ENCODE data around the gene WWOX. TPM values are rescaled to one million over a fixed set of nuclear protein-coding genes. Genes with fewer than 3 reads are reported as not detected.

The WWOX gene
- total and polyA plus RNA-seq, 2 of the 13 experiments (the other 11 are each of a cell fraction or from before 2014, with no cell fraction given): 9.1 to 37.4 TPM

- TF ChIP-seq, protein P1, sequence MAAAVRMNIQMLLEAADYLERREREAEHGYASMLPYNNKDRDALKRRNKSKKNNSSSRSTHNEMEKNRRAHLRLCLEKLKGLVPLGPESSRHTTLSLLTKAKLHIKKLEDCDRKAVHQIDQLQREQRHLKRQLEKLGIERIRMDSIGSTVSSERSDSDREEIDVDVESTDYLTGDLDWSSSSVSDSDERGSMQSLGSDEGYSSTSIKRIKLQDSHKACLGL (CRISPR knock-in tag; IDR thresholded peaks at IDR 0.05): no peak
- TF ChIP-seq NCOA5 (CRISPR knock-in tag; IDR thresholded peaks at IDR 0.05): no peak
- TF ChIP-seq, protein P2, sequence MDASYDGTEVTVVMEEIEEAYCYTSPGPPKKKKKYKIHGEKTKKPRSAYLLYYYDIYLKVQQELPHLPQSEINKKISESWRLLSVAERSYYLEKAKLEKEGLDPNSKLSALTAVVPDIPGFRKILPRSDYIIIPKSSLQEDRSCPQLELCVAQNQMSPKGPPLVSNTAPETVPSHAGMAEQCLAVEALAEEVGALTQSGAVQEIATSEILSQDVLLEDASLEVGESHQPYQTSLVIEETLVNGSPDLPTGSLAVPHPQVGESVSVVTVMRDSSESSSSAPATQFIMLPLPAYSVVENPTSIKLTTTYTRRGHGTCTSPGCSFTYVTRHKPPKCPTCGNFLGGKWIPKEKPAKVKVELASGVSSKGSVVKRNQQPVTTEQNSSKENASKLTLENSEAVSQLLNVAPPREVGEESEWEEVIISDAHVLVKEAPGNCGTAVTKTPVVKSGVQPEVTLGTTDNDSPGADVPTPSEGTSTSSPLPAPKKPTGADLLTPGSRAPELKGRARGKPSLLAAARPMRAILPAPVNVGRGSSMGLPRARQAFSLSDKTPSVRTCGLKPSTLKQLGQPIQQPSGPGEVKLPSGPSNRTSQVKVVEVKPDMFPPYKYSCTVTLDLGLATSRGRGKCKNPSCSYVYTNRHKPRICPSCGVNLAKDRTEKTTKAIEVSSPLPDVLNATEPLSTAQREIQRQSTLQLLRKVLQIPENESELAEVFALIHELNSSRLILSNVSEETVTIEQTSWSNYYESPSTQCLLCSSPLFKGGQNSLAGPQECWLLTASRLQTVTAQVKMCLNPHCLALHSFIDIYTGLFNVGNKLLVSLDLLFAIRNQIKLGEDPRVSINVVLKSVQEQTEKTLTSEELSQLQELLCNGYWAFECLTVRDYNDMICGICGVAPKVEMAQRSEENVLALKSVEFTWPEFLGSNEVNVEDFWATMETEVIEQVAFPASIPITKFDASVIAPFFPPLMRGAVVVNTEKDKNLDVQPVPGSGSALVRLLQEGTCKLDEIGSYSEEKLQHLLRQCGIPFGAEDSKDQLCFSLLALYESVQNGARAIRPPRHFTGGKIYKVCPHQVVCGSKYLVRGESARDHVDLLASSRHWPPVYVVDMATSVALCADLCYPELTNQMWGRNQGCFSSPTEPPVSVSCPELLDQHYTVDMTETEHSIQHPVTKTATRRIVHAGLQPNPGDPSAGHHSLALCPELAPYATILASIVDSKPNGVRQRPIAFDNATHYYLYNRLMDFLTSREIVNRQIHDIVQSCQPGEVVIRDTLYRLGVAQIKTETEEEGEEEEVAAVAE (CRISPR knock-in tag; IDR thresholded peaks at IDR 0.05; ENCODE audit: borderline replicate concordance): no peak
- TF ChIP-seq ATF7-NPFF (CRISPR knock-in tag; IDR thresholded peaks at IDR 0.05; ENCODE audit: low read depth): no peak
- TF ChIP-seq TCF7L2 (IDR thresholded peaks at IDR 0.05; ENCODE audit: low read depth, low read length): no peak
- TF ChIP-seq NKX3-1 (CRISPR knock-in tag; IDR thresholded peaks at IDR 0.05): no peak
- no peak for TF ChIP-seq POLR2AphosphoS5 (IDR thresholded peaks at IDR 0.05; ENCODE audit: low read depth, low read length)
- TF ChIP-seq ATAD3A (CRISPR knock-in tag; IDR thresholded peaks at IDR 0.05): no peak
- TF ChIP-seq ONECUT2 (CRISPR knock-in tag; IDR thresholded peaks at IDR 0.05): no peak
- TF ChIP-seq CBX2 (IDR thresholded peaks at IDR 0.05; ENCODE audit: low read depth, low read length): no peak
- no peak for TF ChIP-seq CBX2 (CRISPR knock-in tag; IDR thresholded peaks at IDR 0.05; ENCODE audit: low read depth)
- TF ChIP-seq ZNF891 (CRISPR knock-in tag; IDR thresholded peaks at IDR 0.05): no peak
- TF ChIP-seq BATF2 (CRISPR knock-in tag; IDR thresholded peaks at IDR 0.05): no peak
- no peak for TF ChIP-seq ZC3H4 (CRISPR knock-in tag; IDR thresholded peaks at IDR 0.05; ENCODE audit: borderline replicate concordance)
- TF ChIP-seq NFKB2 (CRISPR knock-in tag; IDR thresholded peaks at IDR 0.05; ENCODE audit: borderline replicate concordance): no peak
- no peak for TF ChIP-seq HOXA9 (CRISPR knock-in tag; IDR thresholded peaks at IDR 0.05; ENCODE audit: borderline replicate concordance)
- 0 out of 2 replicates have a peak, but pooled peaks have one; percentile 51 for TF ChIP-seq ZNF567 (CRISPR knock-in tag; IDR thresholded peaks at IDR 0.05; ENCODE audit: borderline replicate concordance)
- TF ChIP-seq JUN (CRISPR knock-in tag; IDR thresholded peaks at IDR 0.05): no peak
- TF ChIP-seq ZNF768 (CRISPR knock-in tag; IDR thresholded peaks at IDR 0.05): no peak
- TF ChIP-seq DZIP1 (CRISPR knock-in tag; IDR thresholded peaks at IDR 0.05): no peak
- TF ChIP-seq ZFP36L2 (CRISPR knock-in tag; IDR thresholded peaks at IDR 0.05): no peak
- no peak for TF ChIP-seq MTF1 (CRISPR knock-in tag; IDR thresholded peaks at IDR 0.05)
Measured at GRCh38 chr16:79081297-79082066, 982.0 kb downstream of the WWOX start (continued).
